GM12891 (cell line): ENCODE measurements around the gene CXXC4.

Experiments used
- POLR2A ChIP-seq: IDR thresholded peaks from 2 replicates; pipeline ENCODE4 v1.6.1; 2011; ENCODE audit warnings: low read depth, low read length, control low read depth
- POU2F2 ChIP-seq: IDR thresholded peaks from 2 replicates; pipeline ENCODE4 v1.6.1; 2011; ENCODE audit warnings: low read depth, mild to moderate bottlenecking, control low read depth, low read length, moderate library complexity
- TAF1 ChIP-seq: IDR thresholded peaks from 2 replicates; pipeline ENCODE4 v1.6.1; 2011; ENCODE audit warnings: low read depth, low read length, control low read depth

GRCh38 chr4:104444685-104445084 is 50.0 kb downstream of the CXXC4 start:
- no peak for TF ChIP-seq POU2F2
- TF ChIP-seq POLR2A, result no peak
- no peak for TF ChIP-seq TAF1
